Lower leg skin (tissue), 4 donors: Measurements from ENCODE around the gene A4GNT. TPM values are rescaled to one million over a fixed set of nuclear protein-coding genes. Genes with fewer than 3 reads are reported as not detected.

ENCODE experiments used
- DNase-seq, 2 donors: peaks; one replicate each; pipeline ENCODE4 v3.0.0-alpha.2; 2019; ENCODE audit warnings: low spot score in 2 of 2
- H3K4me3 ChIP-seq: fragments of 200-600 bp; sonication (generic); 2 replicates; pipeline ENCODE4 v1.5.1; 2017; ENCODE audit warnings: mild to moderate bottlenecking, low read depth; ENCODE audit not compliant: poor library complexity, severe bottlenecking
- CTCF ChIP-seq, 3 donors: fragments of 450-650 bp; IDR thresholded peaks; one replicate each; pipeline ENCODE4 v1.5.1; 2016; ENCODE audit warnings: antibody characterized with exemption in 3 of 3, mild to moderate bottlenecking in 3 of 3, moderate library complexity in 2 of 3
- POLR2A ChIP-seq, 2 donors: fragments of 450-650 bp; IDR thresholded peaks; one replicate each; pipeline ENCODE4 v1.6.1; 2016 to 2017; ENCODE audit warnings: antibody characterized with exemption in 2 of 2, mild to moderate bottlenecking in 1 of 2, moderate library complexity in 1 of 2
- WGBS, 2 donors: methylation state at CpG; one replicate each; pipeline ENCODE4 v1.1.5; 2018; 5-methylcytosine and 5-hydroxymethylcytosine counted together
- intact Hi-C: fragments of 100-400 bp; cut with DNase I; formaldehyde crosslinking; loops from one replicate; pipeline ENCODE4 v1.15.0; 2023; ENCODE audit warnings: low total_unique reads
- total RNA-seq, 4 donors: library from RNA; depleted of rRNA; stranded (reverse); fragments of >200 nt; gene quantifications; one replicate each; pipeline ENCODE4 v1.1.0, GENCODE V29; 2016

The A4GNT gene
- total RNA-seq, 4 donors from 2014 or later: not detected

GRCh38 chr3:138127636-138128365, 4.4 kb downstream of the A4GNT start:
- WGBS, 2 donors: 80 to 100% methylated on average over 1 of the region's 1 CpG
- intact Hi-C loops: no loop called here
- TF ChIP-seq CTCF (IDR thresholded peaks at IDR 0.05): no peak
- no peak for DNase-seq
- no peak overlapping the region for H3K4me3 ChIP-seq

DNA sequence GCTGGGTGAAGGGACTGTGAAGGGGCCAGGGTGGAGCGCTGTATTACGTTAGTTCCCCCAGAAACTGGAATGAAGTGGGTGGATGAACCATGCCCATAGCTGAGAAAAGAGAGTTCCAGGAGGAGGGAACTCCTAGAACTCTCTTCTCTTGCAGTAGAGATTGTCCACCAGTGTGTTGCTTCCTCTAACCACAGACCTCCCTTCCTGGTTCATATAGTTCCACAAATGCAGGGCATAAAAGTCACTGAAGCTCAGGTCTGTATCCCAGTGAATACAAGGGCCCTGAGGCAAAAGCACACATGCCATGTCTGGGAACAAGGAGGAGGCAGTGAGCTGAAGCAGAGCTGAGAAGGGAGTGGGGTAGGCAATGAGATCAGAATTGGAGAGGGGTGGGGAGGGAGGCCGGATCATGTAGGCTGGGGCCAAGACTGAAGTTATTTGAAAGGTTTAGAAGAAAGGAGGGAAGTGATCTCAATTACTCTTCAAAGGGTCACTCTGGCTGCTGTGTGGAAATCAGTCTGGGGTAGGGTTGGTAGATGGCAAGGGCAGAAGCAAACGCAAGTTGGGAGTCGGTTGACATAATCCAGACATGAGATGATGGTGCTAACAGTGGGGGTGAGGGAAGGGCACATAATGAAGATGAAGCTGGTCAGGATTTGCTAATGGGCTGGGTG, 6.5 kb downstream of the A4GNT start:
- 40 to 53% methylated on average over 5 of the region's 5 CpGs for WGBS, 2 donors
- H3K4me3 ChIP-seq: no peak overlapping the region
- TF ChIP-seq CTCF (IDR thresholded peaks at IDR 0.05): no peak
- no peak for TF ChIP-seq POLR2A (IDR thresholded peaks at IDR 0.05)
- no peak for DNase-seq
- intact Hi-C loops: no loop called here

GRCh38 chr3:138124706-138125355, 7.4 kb downstream of the A4GNT start:
- no peak overlapping the region for H3K4me3 ChIP-seq
- 76 to 78% methylated on average over 10 of the region's 10 CpGs for WGBS, 2 donors
- intact Hi-C loops: loop anchor here (5.0 kb wide), 1 partner anchor 58 kb away; no protein-coding TSS in a partner anchor
- TF ChIP-seq CTCF (IDR thresholded peaks at IDR 0.05): no peak
- no peak for TF ChIP-seq POLR2A (IDR thresholded peaks at IDR 0.05)
- DNase-seq: no peak

- intact Hi-C loops: loop anchor here (5.0 kb wide), 1 partner anchor 57 kb away; no protein-coding TSS in a partner anchor
- no peak overlapping the region for H3K4me3 ChIP-seq
Observed at GRCh38 chr3:138124188-138124587, 8.0 kb downstream of the A4GNT start.

DNA sequence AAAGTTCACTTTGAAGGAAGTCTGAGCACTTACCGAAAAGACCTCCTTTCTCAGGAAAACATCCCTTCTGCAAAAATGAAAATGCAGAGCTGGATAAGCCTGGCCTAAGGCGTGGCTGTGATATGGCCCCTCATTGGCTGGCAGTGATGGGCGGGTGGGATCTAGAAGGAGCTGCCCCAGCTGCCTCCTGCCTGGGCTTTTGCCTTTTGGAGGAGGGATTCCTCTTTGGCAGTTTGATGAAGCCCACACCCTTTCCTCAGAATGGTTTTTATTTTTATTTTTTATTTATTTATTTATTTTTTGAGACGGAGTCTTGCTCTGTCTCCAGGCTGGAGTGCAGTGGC, 12.8 kb downstream of the A4GNT start:
- intact Hi-C loops: no loop called here
- H3K4me3 ChIP-seq: no peak overlapping the region
- TF ChIP-seq POLR2A (IDR thresholded peaks at IDR 0.05) (no peak), CTCF (IDR thresholded peaks at IDR 0.05) (no peak)
- 58 to 66% methylated on average over 4 of the region's 4 CpGs for WGBS, 2 donors
- DNase-seq: no peak

More at GRCh38 chr3:138124188-138124587, 8.0 kb downstream of the A4GNT start:
- 91 to 94% methylated on average over 6 of the region's 6 CpGs for WGBS, 2 donors
- no peak for TF ChIP-seq POLR2A (IDR thresholded peaks at IDR 0.05)
- TF ChIP-seq CTCF (IDR thresholded peaks at IDR 0.05): no peak
- DNase-seq: peak in 1 of 2 donors; percentile 13
